CD14-positive monocyte (primary cell): ENCODE data around the gene RTCB. TPM values are rescaled to one million over a fixed set of nuclear protein-coding genes. Genes with fewer than 3 reads are reported as not detected.

Source experiments
- DNase-seq, 3 donors: peaks; one replicate each; pipeline ENCODE4 v3.0.0-alpha.2; 2011 to 2022
- H2AFZ ChIP-seq: 2 replicates; pipeline ENCODE4 v1.6.0; 2012; ENCODE audit warnings: mild to moderate bottlenecking, low read depth, low read length, inconsistent platforms; ENCODE audit not compliant: insufficient read depth, poor library complexity, severe bottlenecking
- H3K27ac ChIP-seq, 2 donors: 1 replicate in 1 of 2; 2 replicates in 1 of 2; pipeline ENCODE4 v1.5.1; 2012 to 2013; ENCODE audit warnings: low read length in 2 of 2, control low read depth in 1 of 2, inconsistent platforms in 1 of 2, low read depth in 1 of 2, mild to moderate bottlenecking in 1 of 2
- H3K27me3 ChIP-seq, 2 donors: one replicate each; pipeline versions ENCODE4 v1.6.0 to v1.6.1; 2011 to 2013; ENCODE audit warnings: low read length in 2 of 2; ENCODE audit not compliant: control insufficient read depth in 2 of 2, insufficient read depth in 2 of 2
- H3K36me3 ChIP-seq, 2 donors: replicated peaks in 1 of 2; 1 replicate in 1 of 2; 2 replicates in 1 of 2; pipeline versions ENCODE4 v1.5.1 to v1.6.1; 2012 to 2013; ENCODE audit warnings: low read length in 2 of 2, control low read depth in 1 of 2, inconsistent platforms in 1 of 2, mild to moderate bottlenecking in 1 of 2; ENCODE audit not compliant: insufficient read depth in 2 of 2, control insufficient read depth in 1 of 2
- H3K4me1 ChIP-seq, 2 donors: 1 replicate in 1 of 2; 2 replicates in 1 of 2; pipeline versions ENCODE4 v1.5.1 to v1.6.1; 2012 to 2013; ENCODE audit warnings: low read length in 2 of 2, control low read depth in 1 of 2, inconsistent platforms in 1 of 2, mild to moderate bottlenecking in 1 of 2, moderate library complexity in 1 of 2; ENCODE audit not compliant: insufficient read depth in 2 of 2, control insufficient read depth in 1 of 2
- H3K4me2 ChIP-seq: replicated peaks from 2 replicates; pipeline ENCODE3; 2012; ENCODE audit warnings: low read length, moderate library complexity, mild to moderate bottlenecking; ENCODE audit not compliant: poor library complexity, severe bottlenecking; ENCODE audit errors: extremely low read depth
- H3K4me3 ChIP-seq, 3 experiments: fragments of 200-600 bp in 1 of 3; sonication (generic) in 1 of 3; replicated peaks in 1 of 3; 1 replicate in 2 of 3; 2 replicates in 1 of 3; pipeline ENCODE4 v1.5.1; 2011 to 2013; ENCODE audit warnings: low read length in 3 of 3, mild to moderate bottlenecking in 3 of 3, control low read depth in 2 of 3, low read depth in 2 of 3, inconsistent platforms in 1 of 3, moderate library complexity in 1 of 3
- H3K79me2 ChIP-seq: 2 replicates; pipeline ENCODE4 v1.6.0; 2012; ENCODE audit warnings: mild to moderate bottlenecking, control low read depth, inconsistent platforms, low read length, moderate library complexity; ENCODE audit not compliant: insufficient read depth
- H3K9ac ChIP-seq: 2 replicates; pipeline ENCODE4 v1.6.0; 2017; ENCODE audit warnings: low read length, mild to moderate bottlenecking; ENCODE audit not compliant: insufficient read depth, poor library complexity, severe bottlenecking
- H3K9me3 ChIP-seq, 2 donors: replicated peaks in 1 of 2; 1 replicate in 1 of 2; 2 replicates in 1 of 2; pipeline versions ENCODE4 v1.5.1 to v1.6.1; 2012 to 2013; ENCODE audit warnings: low read length in 2 of 2, control low read depth in 1 of 2; ENCODE audit not compliant: control insufficient read depth in 1 of 2, insufficient read depth in 1 of 2
- H4K20me1 ChIP-seq: 2 replicates; pipeline ENCODE4 v1.6.0; 2012; ENCODE audit warnings: mild to moderate bottlenecking, low read length, control low read depth, moderate library complexity; ENCODE audit not compliant: insufficient read depth
- H3K27ac Mint-ChIP-seq, 7 donors: one replicate each; pipeline ENCODE4 v1.8.0; 2020; ENCODE audit warnings: mild to moderate bottlenecking in 7 of 7, mixed read lengths in 7 of 7, moderate library complexity in 6 of 7, inconsistent platforms in 2 of 7
- H3K27me3 Mint-ChIP-seq, 3 donors: one replicate each; pipeline ENCODE4 v1.8.0; 2021 to 2022; ENCODE audit warnings: low read depth in 3 of 3, mild to moderate bottlenecking in 3 of 3, mixed read lengths in 3 of 3, moderate library complexity in 3 of 3, inconsistent platforms in 1 of 3
- H3K36me3 Mint-ChIP-seq, 2 donors: one replicate each; pipeline ENCODE4 v1.8.0; 2020; ENCODE audit warnings: mixed read lengths in 2 of 2, inconsistent platforms in 1 of 2, mild to moderate bottlenecking in 1 of 2
- H3K4me1 Mint-ChIP-seq: one replicate; pipeline ENCODE4 v1.8.0; 2020; ENCODE audit warnings: mild to moderate bottlenecking, mixed read lengths
- H3K4me3 Mint-ChIP-seq, 2 donors: one replicate each; pipeline ENCODE4 v1.8.0; 2020; ENCODE audit warnings: mild to moderate bottlenecking in 2 of 2, mixed read lengths in 2 of 2, moderate library complexity in 1 of 2
- H3K9me3 Mint-ChIP-seq, 7 donors: one replicate each; pipeline ENCODE4 v1.8.0; 2020 to 2022; ENCODE audit warnings: mixed read lengths in 7 of 7, mild to moderate bottlenecking in 6 of 7, moderate library complexity in 6 of 7, inconsistent platforms in 2 of 7
- WGBS: methylation state at CpG from one replicate; pipeline ENCODE4 v1.1.5; 2013; ENCODE audit warnings: missing lambda C conversion rate; ENCODE audit not compliant: insufficient coverage; 5-methylcytosine and 5-hydroxymethylcytosine counted together
- intact Hi-C, 2 donors: fragments of 100-400 bp; cut with micrococcal nuclease; formaldehyde crosslinking; loops; one replicate each; pipeline versions ENCODE4 v1.15.0 to v1.15.1; 2023
- polyA plus RNA-seq, 3 donors: library from polyadenylated mRNA; depleted of rRNA in 1 of 3; unstranded in 2 of 3; stranded (reverse) in 1 of 3; fragments of 300-500 nt in 2 of 3; fragments of >200 nt in 1 of 3; fragmentation: Illumina TruSeq in 2 of 3; gene quantifications; 1 replicate in 2 of 3; 2 replicates in 1 of 3; pipeline ENCODE4 v1.2.3, GENCODE V29; 2012 to 2021
- TF ChIP-seq, protein P1 (sequence below): fragments of 200-600 bp; IDR thresholded peaks from one replicate; pipeline ENCODE4 v1.8.0; 2022; ENCODE audit warnings: antibody characterized with exemption, mild to moderate bottlenecking

Gene RTCB
- polyA plus RNA-seq, 3 donors: 41.5 to 106 (median 104) TPM

DNA sequence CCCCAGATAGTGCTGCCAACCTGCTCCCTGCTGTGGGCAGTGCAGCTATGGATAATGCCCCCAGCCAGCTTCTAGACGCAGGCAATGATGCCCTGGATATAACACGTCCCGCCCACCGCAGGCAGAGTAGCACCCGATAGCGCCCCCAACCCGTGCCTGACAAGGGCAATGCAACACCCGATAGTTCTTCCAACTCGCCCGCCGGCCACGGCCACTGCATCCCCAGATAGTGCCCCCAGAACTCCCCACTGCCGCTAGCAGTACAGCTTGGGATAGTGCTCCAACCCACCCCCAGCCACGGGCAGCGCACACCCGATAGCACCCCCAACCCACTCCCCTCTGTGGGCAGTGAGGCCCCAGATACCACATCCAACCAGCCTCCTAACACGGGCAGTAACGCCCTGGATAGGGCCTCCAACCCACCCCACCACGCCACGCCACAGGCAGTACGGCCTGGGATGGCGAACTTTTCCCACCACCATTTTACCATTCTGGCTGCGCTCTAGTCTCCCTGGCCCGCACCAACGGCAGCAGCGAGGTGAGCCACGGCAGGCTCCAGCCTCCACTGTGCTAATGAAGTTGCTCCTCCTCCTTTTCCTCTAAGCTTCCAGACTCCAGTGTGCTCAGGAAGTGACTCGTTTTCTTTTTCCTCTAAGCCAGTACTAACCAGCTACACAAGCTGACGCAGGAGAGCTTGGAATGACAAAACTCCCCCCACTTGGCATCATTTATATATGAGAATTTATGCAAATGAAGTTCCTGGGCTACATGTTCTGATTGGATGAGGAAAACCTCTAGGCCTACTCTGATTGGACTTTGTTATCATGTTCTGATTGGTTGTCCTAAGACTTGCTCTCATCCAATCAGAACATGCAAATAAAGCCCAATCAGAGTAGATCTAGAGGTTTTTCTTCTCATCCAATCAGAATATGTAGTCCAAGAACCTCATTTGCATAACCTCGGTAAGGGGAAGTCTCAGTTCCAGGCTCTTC is 57.4 kb downstream of the RTCB start:
- no peaks in the 10 kb centered on the region for H4K20me1 ChIP-seq
- intact Hi-C loops: no loop called here

DNA sequence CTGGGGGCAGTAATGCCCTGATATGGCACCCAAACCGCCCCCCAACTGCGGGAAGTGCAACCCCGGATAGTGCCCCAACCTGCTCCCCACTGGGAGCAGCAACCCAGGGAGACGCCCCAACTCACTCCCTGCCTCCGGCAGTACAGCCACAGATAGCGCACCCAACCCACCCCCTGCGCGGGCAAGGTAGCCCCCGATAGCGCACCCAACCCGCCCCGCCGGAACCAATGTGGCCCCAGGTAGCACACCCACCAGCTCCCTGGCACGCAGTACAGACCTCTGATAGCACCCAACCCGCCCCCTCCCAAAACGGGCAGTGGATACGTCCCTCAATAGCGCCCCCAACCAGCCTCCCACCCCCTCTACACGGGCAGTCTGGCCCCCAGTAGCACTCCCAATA is 58.2 kb downstream of the RTCB start:
- H3K4me1 Mint-ChIP-seq: no peaks in the 10 kb centered on the region
- no peak for DNase-seq
- Histone ChIP-seq H3K27me3 (no peaks in the 10 kb centered on the region), H4K20me1 (no peaks in the 10 kb centered on the region), H3K9me3 (peaks cover 0 to 15% of the 10 kb centered on the region in 2 donors), H3K36me3 (no peaks in the 10 kb centered on the region), H3K4me3 (no peak overlapping the region), H3K79me2 (no peaks in the 10 kb centered on the region), H3K4me2 (no peak overlapping the region), H3K27ac (no peak overlapping the region), H2AFZ (no peak overlapping the region), H3K9ac (no peak overlapping the region), H3K4me1 (no peaks in the 10 kb centered on the region)
- H3K36me3 Mint-ChIP-seq: no peaks in the 10 kb centered on the region
- H3K9me3 Mint-ChIP-seq: peaks cover 4 to 18% (median 11%) of the 10 kb centered on the region in 7 donors
- no peak overlapping the region for H3K27ac Mint-ChIP-seq
- WGBS: 99% methylated on average over 16 of the region's 19 CpGs
- peaks cover 2 to 7% (median 5%) of the 10 kb centered on the region in 3 donors for H3K27me3 Mint-ChIP-seq
- TF ChIP-seq, protein P1, sequence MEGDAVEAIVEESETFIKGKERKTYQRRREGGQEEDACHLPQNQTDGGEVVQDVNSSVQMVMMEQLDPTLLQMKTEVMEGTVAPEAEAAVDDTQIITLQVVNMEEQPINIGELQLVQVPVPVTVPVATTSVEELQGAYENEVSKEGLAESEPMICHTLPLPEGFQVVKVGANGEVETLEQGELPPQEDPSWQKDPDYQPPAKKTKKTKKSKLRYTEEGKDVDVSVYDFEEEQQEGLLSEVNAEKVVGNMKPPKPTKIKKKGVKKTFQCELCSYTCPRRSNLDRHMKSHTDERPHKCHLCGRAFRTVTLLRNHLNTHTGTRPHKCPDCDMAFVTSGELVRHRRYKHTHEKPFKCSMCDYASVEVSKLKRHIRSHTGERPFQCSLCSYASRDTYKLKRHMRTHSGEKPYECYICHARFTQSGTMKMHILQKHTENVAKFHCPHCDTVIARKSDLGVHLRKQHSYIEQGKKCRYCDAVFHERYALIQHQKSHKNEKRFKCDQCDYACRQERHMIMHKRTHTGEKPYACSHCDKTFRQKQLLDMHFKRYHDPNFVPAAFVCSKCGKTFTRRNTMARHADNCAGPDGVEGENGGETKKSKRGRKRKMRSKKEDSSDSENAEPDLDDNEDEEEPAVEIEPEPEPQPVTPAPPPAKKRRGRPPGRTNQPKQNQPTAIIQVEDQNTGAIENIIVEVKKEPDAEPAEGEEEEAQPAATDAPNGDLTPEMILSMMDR: no peak
- H3K4me3 Mint-ChIP-seq: no peak overlapping the region
- intact Hi-C loops: no loop called here

More for the DNA sequence above, 57.4 kb downstream of the RTCB start:
- Mint-ChIP-seq H3K27ac (no peak overlapping the region), H3K4me1 (no peaks in the 10 kb centered on the region), H3K4me3 (no peak overlapping the region), H3K9me3 (peaks cover 4 to 18% (median 11%) of the 10 kb centered on the region in 7 donors), H3K27me3 (peaks cover 0 to 6% (median 2%) of the 10 kb centered on the region in 3 donors), H3K36me3 (no peaks in the 10 kb centered on the region)
- Histone ChIP-seq H3K9ac (no peak overlapping the region), H3K4me1 (no peaks in the 10 kb centered on the region), H2AFZ (no peak overlapping the region), H3K4me3 (no peak overlapping the region), H3K79me2 (no peaks in the 10 kb centered on the region), H3K4me2 (no peak overlapping the region), H3K27me3 (no peaks in the 10 kb centered on the region), H3K27ac (no peak overlapping the region), H3K36me3 (no peaks in the 10 kb centered on the region), H3K9me3 (peaks cover 0 to 15% of the 10 kb centered on the region in 2 donors)
- no peak for DNase-seq
- TF ChIP-seq, protein P1: no peak
- 95% methylated on average over 26 of the region's 30 CpGs for WGBS
